Fibroblast of skin of right biceps (primary cell): ENCODE measurements around the gene C6orf132.

Experiments used
- DNase-seq: peaks from one replicate; pipeline ENCODE4 v3.0.0-alpha.2; 2013

Gene C6orf132

DNA sequence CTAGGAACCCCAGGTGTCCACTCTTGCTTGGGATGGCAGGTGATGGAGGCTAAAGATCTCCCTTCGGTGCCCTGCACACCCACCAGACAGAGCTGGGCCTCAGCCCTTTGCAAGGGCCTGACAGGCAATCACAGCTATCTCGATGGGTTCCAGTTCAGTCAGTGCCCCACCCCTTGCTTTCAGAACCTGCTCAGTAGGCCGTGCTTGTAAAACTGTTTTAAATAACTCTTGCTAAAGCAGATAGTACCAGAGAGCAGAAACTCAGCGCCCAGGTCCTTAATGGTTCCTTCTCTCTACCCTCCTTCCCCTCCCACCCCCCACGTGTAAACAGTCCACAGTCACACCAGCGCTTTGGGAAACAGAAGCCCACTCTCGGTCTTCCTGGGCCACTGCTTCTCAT, 39.2 kb downstream of the C6orf132 start:
- no peak for DNase-seq

DNA sequence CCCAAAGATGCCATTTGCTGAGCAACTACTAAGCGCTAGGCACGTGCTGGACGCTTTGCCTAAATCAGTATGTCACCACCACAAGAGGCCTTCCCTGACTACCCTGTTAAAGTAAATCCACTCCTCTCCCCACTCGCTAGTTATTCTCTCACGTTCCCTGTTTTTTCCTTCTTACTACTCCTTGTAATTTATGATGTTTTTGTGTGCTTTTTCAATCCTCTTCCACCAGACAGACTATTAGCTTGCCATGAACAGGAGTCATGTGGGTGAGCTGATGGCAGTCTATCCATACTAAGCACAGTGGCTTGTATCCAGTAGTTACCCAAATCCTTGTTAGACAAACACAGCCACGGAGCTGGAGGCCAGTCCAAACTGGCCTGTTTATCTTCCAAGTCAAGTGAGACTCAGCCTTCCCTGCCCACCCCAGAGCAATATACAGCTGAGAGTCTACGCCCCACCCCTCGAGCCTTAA, 41.2 kb downstream of the C6orf132 start:
- DNase-seq, result no peak

GRCh38 chr6:42100029-42100901, 42.2 kb downstream of the C6orf132 start:
- peak; percentile 82 for DNase-seq

DNA sequence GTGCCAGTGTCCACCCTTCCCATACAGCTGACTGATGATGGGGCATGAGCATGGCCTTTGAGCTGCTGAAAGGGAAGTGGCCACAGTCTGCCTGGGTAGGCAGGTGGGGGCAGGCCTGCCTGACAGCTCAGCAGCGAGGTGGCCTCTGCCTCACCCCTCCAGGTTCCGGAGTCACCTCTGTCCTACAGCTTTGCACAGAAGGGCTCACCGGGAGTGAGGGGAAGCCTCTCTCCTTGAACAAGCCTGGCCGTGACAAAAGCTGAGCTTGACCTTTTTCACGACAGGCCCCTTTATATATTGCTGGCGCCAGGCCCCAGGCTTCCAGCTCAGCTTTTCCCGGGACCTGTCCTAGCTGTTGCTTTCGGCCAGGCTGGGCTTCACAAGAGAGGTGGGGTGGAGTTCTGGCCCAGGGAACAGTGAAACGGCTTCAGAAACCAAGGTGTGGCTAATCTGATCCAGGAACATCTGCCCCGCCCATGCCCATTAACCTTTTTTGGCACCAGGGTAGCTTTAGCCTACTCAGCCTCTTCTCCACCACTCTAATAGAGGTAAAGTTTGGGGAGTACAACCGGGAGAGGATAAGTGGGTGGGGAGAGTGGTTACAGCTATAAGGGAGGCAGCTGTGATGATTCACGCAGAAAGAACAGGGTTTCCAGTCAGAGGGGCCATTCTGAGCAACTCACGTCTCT, 42.9 kb downstream of the C6orf132 start:
- peak; percentile 76 for DNase-seq

GRCh38 chr6:42095776-42096541, 46.5 kb downstream of the C6orf132 start:
- no peak for DNase-seq

DNA sequence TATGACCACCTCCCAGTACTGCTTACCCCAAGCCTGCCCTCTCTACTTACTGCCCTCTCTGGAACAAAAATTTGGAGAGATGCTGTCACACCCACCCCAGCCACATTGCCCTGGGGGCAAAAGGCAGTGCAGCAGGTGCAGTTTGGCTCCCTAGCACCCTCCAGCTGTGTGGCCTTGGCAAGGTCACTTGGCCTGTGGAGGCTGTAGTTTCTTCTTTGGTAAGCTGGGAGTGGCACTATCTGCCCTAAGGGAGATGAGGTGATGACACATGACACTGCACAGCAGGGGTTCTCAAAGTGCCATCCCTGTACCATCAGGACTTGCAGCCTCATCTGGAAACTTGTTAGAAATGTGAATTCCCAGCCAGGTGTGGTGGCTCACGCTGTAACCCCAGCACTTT, 47.3 kb downstream of the C6orf132 start:
- DNase-seq, result no peak

GRCh38 chr6:42093582-42094329, 48.7 kb downstream of the C6orf132 start:
- no peak for DNase-seq

GRCh38 chr6:42091718-42092023, 50.7 kb downstream of the C6orf132 start:
- DNase-seq, result no peak

GRCh38 chr6:42090819-42091717, 51.4 kb downstream of the C6orf132 start:
- no peak for DNase-seq

DNA sequence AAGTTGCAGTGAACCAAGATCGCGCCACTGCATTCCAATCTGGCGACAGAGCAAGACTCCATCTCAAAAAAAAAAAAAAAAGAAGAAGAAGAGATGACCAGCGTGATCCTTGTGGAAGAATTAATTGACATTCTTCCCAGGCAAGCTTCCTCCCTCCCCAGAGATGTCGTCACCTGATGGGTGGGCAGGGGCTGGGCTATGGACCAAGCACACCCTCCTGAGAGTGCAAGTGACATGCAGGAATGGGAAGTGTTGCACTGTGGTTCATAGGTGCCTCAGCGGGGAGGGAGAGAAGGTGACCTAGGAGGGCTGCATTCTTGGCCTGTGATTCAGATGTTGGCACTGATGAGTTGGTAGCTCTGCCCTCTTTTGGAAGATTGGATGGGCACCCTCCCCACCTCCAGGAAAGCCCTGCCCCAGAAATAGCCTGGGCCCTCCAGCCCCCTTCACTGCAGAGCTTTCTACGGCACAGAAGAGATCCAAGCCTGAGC, 54.3 kb downstream of the C6orf132 start:
- DNase-seq, result peak; percentile 73

- DNase-seq, result no peak
These were observed 56.1 kb downstream of the C6orf132 start for GRCh38 chr6:42086046-42087035.

- no peak for DNase-seq
These were observed 57.5 kb downstream of the C6orf132 start for GRCh38 chr6:42084889-42085288.

DNA sequence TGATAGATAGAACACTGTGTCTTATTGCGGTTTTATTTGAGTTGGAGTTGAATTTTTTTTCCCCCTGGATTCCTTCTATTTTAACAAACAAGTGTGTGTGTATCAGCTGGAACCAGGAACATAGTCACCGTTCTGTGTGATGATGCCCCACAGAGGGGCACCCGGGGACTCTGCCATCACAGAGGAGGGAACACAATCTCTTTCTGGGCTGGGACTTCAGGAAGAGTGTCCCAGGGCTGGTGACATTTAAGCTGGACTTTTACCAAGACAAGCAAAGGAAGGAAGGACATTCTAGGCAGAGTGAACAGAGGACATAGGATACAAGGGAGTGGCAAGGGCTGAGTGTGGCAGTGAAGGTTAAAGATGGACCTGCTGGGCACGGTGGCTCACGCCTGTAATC, 58.9 kb downstream of the C6orf132 start:
- no peak for DNase-seq

DNA sequence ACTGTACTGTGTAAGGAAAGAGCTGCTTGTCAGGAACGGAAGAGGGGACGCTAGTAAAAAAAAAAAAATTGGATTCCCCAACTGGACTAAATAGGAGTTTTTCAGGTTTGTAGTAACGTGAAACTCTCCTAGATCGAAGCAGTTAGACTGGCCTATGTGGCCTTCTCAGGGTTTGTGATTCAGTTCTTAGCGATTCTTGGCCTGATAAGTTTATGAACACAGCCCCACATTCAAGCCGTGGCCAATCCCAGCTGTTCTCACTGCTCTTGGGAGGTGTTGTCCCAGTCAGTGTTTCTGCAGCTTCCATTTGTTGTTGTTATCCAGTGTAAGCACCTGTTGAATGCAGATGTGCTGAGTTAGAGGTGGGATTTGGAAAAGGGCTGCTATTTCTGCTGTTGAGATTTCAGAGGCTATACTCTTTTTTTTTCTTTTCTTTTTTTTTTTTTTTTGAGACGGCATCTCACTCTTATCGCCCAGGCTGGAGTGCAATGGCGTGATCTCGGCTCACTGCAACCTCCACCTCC, 62.4 kb downstream of the C6orf132 start:
- no peak for DNase-seq

GRCh38 chr6:42078386-42078785, 64.0 kb downstream of the C6orf132 start:
- DNase-seq, result no peak

DNA sequence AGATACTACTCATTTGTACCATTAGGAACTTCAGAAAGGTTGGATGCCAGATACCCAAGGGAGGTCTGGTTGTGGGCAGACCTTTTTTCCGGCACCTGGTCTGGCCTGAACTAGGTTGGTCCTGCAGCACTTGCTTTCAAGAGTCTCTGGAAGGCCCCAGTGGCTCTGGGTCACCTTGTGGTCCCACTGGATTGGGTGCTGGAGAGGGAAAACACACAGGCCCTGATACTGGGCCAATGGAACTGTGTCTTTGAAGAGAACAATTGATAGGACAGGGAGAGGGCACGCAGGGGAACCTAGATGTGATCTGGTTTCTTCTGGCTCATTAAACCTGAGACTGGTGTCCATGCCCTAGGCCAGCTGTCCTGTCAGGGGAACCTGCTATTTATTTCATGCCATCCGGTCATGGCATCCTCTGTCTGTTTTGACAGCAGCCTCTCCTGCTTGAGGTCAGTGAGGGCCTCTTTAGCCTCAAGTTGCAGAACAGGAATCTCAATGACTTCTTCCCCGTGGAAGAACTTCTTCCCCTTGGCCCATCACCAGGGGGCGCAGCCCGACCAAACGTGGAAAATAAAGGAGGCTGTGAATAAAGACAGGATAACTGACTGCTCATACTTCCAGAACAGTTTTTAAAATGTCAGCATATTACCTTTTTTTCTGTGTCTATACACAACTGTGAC, 67.1 kb downstream of the C6orf132 start:
- DNase-seq, result peak; percentile 67

- DNase-seq, result no peak
These were observed 69.1 kb downstream of the C6orf132 start for GRCh38 chr6:42073287-42073686.

DNA sequence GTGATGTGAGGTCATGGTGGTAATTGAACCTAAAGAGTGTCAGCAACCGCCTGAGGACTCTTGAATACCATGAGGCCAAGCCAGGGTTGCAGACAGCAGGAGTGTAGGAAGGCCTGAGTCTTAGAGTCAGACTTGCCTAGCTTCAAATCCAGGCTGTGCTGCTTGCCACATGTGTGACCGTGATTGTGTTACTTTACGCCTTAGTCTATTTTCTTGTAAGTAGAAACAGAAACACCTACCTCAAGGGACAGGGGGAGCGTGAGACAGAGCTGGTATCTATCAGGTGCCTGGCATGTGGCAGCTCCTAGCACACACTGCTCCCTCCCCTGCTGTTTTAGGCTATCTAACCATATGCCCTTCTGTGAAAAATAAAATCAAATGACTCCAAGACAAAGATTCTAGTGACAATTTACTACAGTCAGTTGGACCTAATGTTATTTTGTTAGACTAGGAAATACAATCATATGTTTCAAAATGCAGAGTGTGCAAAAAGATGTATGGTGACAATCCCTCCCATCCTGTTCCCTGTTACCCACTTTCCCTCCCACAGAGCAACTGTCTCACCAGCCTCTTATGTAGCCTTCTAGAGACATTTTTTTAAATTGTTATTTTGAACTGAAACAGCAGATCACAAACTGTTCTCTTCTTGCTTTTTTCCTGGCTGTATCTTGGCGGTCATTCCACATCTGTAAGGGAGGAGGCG, 70.4 kb downstream of the C6orf132 start:
- no peak for DNase-seq
